Left ventricle myocardium superior (tissue), 1 donor: Measurements from ENCODE around the gene SLC26A11. TPM values are rescaled to one million over a fixed set of nuclear protein-coding genes. Genes with fewer than 3 reads are reported as not detected.
"Not testable (repeated sequence)": the region's sequence is repeated elsewhere in the genome, so short reads cannot be mapped to it uniquely, and the experiment has no call there.

Source experiments
- ATAC-seq: fragments of 200-7000 bp; cut with Tn5 transposase; one replicate; pipeline ENCODE4 v1.9.1; 2020; ENCODE audit warnings: mild to moderate bottlenecking, moderate library complexity
- DNase-seq: peaks from one replicate; pipeline ENCODE4 v3.0.0-alpha.2; 2020
- intact Hi-C: fragments of 100-400 bp; cut with micrococcal nuclease; formaldehyde crosslinking; loops from one replicate; pipeline ENCODE4 v1.11.0; 2022
- total RNA-seq: library from RNA; stranded (reverse); fragmentation: NEBNext Ultra II Directional; extraction: Animal tissue kit (Norgen Biotek cat#: 25700); gene quantifications from one replicate; pipeline ENCODE4 v1.2.1, GENCODE V29; 2021
- donor health status: DM: no; HTN: yes; CAD: no; lungs with severe emphysema.

Gene SLC26A11
- total RNA-seq, 1 donor from 2014 or later = 10.6 TPM

GRCh38 chr17:80229011-80229410, 8.8 kb downstream of the SLC26A11 start:
- ATAC-seq = no peak
- no peak for DNase-seq
- intact Hi-C loops = no loop called here

- no peak for ATAC-seq
- DNase-seq = no peak
Observed at GRCh38 chr17:80232438-80232837, 12.2 kb downstream of the SLC26A11 start.

GRCh38 chr17:80233202-80233601, 13.0 kb downstream of the SLC26A11 start:
- ATAC-seq (no peak), DNase-seq (no peak)
- intact Hi-C loops = no loop called here

More at GRCh38 chr17:80232438-80232837, 12.2 kb downstream of the SLC26A11 start:
- intact Hi-C loops = no loop called here

- ATAC-seq (no peak), DNase-seq (no peak)
- intact Hi-C loops = no loop called here
Observed at GRCh38 chr17:80236911-80237310, 16.7 kb downstream of the SLC26A11 start.

- ATAC-seq = no peak
- intact Hi-C loops = no loop called here
- no peak for DNase-seq
Observed at GRCh38 chr17:80237386-80237785, 17.2 kb downstream of the SLC26A11 start.

GRCh38 chr17:80242505-80242904, 22.3 kb downstream of the SLC26A11 start:
- no peak for ATAC-seq
- intact Hi-C loops = no loop called here
- DNase-seq = peak; percentile 14

GRCh38 chr17:80243526-80244433, 23.6 kb downstream of the SLC26A11 start:
- DNase-seq (peak; percentile 28), ATAC-seq (peak; percentile 67)
- intact Hi-C loops = no loop called here

GRCh38 chr17:80244448-80244847, 24.2 kb downstream of the SLC26A11 start:
- DNase-seq, intact Hi-C loops, ATAC-seq: not testable (repeated sequence)

GRCh38 chr17:80244871-80245509, 24.8 kb downstream of the SLC26A11 start:
- intact Hi-C loops = no loop called here
- ATAC-seq (no peak), DNase-seq (no peak)

- intact Hi-C loops = no loop called here
- ATAC-seq = no peak
- no peak for DNase-seq
Observed at GRCh38 chr17:80245566-80246265, 25.5 kb downstream of the SLC26A11 start.

- no peak for ATAC-seq
- DNase-seq = no peak
- intact Hi-C loops = no loop called here
Observed at GRCh38 chr17:80246266-80246681, 26.0 kb downstream of the SLC26A11 start.

- DNase-seq = no peak
- intact Hi-C loops = no loop called here
- no peak for ATAC-seq
Observed at GRCh38 chr17:80246726-80247125, 26.5 kb downstream of the SLC26A11 start.

GRCh38 chr17:80247561-80247960, 27.3 kb downstream of the SLC26A11 start:
- DNase-seq = peak; percentile 21
- ATAC-seq = no peak
- intact Hi-C loops = no loop called here

GRCh38 chr17:80248001-80248893, 28.0 kb downstream of the SLC26A11 start:
- intact Hi-C loops = no loop called here

GRCh38 chr17:80248894-80249710, 28.9 kb downstream of the SLC26A11 start:
- intact Hi-C loops = no loop called here
- ATAC-seq = no peak
- DNase-seq = peak; percentile 15

More at GRCh38 chr17:80248001-80248893, 28.0 kb downstream of the SLC26A11 start:
- ATAC-seq = no peak
- DNase-seq = no peak

GRCh38 chr17:80251966-80252365, 31.7 kb downstream of the SLC26A11 start:
- intact Hi-C loops = no loop called here
- no peak for DNase-seq
- no peak for ATAC-seq

- DNase-seq (peak; percentile 72), ATAC-seq (peak; percentile 70)
- intact Hi-C loops = no loop called here
Observed at GRCh38 chr17:80252871-80253270, 32.6 kb downstream of the SLC26A11 start.
